ENCODE data around the gene TMA7. TPM values are rescaled to one million over a fixed set of nuclear protein-coding genes. Genes with fewer than 3 reads are reported as not detected.

Gene TMA7
- total and polyA plus RNA-seq, 2 of the 13 experiments (the other 11 are each of a cell fraction or from before 2014, with no cell fraction given): 100 to 486 TPM

DNA sequence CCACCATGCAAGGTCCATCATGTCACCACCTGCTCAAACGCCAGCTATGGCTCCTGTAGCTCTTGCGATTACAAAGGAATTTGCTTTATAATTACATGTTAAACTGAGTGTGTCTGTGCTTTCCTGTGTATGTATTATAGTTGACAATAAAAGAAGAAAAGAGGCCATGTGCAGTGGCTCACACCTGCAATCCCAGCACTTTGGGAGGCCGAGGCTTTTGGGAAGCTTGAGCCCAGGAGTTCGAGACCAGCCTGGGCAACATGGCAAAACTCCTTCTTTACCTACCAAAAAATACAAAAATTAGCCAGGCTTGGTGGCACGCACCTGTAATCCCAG is 33.5 kb downstream of the TMA7 start (continued):
- TF ChIP-seq, protein P1, sequence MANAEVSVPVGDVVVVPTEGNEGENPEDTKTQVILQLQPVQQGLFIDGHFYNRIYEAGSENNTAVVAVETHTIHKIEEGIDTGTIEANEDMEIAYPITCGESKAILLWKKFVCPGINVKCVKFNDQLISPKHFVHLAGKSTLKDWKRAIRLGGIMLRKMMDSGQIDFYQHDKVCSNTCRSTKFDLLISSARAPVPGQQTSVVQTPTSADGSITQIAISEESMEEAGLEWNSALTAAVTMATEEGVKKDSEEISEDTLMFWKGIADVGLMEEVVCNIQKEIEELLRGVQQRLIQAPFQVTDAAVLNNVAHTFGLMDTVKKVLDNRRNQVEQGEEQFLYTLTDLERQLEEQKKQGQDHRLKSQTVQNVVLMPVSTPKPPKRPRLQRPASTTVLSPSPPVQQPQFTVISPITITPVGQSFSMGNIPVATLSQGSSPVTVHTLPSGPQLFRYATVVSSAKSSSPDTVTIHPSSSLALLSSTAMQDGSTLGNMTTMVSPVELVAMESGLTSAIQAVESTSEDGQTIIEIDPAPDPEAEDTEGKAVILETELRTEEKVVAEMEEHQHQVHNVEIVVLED (CRISPR knock-in tag; IDR thresholded peaks at IDR 0.05; ENCODE audit: borderline replicate concordance): peak; percentile 12; the same call in 1 of the 2 replicates
- TF ChIP-seq MIER2 (CRISPR knock-in tag; IDR thresholded peaks at IDR 0.05) (no peak), ZNF652 (CRISPR knock-in tag; IDR thresholded peaks at IDR 0.05; ENCODE audit: borderline replicate concordance, low read depth) (no peak), ZNF629 (CRISPR knock-in tag; conservative IDR thresholded peaks at IDR 0.05) (no peak), TOPORS (CRISPR knock-in tag; IDR thresholded peaks at IDR 0.05) (no peak), RXRA (CRISPR knock-in tag; IDR thresholded peaks at IDR 0.05) (no peak; the same call in 1 of the 2 replicates), ZNF318 (CRISPR knock-in tag; IDR thresholded peaks at IDR 0.05) (no peak), ZNF782 (CRISPR knock-in tag; IDR thresholded peaks at IDR 0.05; ENCODE audit: borderline replicate concordance) (no peak), SOX6 (IDR thresholded peaks at IDR 0.05) (no peak), SOX6 (CRISPR knock-in tag; IDR thresholded peaks at IDR 0.05) (0 out of 2 replicates have a peak, but pooled peaks have one; percentile 12), ATF6 (CRISPR knock-in tag; conservative IDR thresholded peaks at IDR 0.05) (0 out of 2 replicates have a peak, but pooled peaks have one; percentile 5), SP2 (CRISPR knock-in tag; IDR thresholded peaks at IDR 0.05) (no peak), ZNF496 (CRISPR knock-in tag; IDR thresholded peaks at IDR 0.05; ENCODE audit: insufficient replicate concordance) (no peak)
- TF ChIP-seq, protein P2, sequence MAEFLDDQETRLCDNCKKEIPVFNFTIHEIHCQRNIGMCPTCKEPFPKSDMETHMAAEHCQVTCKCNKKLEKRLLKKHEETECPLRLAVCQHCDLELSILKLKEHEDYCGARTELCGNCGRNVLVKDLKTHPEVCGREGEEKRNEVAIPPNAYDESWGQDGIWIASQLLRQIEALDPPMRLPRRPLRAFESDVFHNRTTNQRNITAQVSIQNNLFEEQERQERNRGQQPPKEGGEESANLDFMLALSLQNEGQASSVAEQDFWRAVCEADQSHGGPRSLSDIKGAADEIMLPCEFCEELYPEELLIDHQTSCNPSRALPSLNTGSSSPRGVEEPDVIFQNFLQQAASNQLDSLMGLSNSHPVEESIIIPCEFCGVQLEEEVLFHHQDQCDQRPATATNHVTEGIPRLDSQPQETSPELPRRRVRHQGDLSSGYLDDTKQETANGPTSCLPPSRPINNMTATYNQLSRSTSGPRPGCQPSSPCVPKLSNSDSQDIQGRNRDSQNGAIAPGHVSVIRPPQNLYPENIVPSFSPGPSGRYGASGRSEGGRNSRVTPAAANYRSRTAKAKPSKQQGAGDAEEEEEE (CRISPR knock-in tag; IDR thresholded peaks at IDR 0.05; ENCODE audit: borderline replicate concordance): 0 out of 2 replicates have a peak, but pooled peaks have one; percentile 14
- TF ChIP-seq, protein P3, sequence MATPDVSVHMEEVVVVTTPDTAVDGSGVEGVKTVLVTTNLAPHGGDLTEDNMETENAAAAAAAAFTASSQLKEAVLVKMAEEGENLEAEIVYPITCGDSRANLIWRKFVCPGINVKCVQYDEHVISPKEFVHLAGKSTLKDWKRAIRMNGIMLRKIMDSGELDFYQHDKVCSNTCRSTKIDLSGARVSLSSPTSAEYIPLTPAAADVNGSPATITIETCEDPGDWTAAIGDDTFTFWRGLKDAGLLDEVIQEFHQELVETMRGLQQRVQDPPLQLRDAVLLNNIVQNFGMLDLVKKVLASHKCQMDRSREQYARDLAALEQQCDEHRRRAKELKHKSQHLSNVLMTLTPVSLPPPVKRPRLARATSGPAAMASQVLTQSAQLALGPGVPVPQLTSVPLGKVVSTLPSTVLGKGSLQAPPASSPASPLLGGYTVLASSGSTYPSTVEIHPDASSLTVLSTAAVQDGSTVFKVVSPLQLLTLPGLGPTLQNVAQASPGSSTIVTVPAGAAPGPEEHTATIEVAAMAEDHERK (CRISPR knock-in tag; IDR thresholded peaks at IDR 0.05; ENCODE audit: low read depth): no peak
